NCI-H748 (cell line): Measurements from ENCODE around the gene TXNDC17.
"Not testable (repeated sequence)": the region's sequence is repeated elsewhere in the genome, so short reads cannot be mapped to it uniquely, and the experiment has no call there.

ENCODE experiments used
- DNase-seq: peaks from one replicate; lab custom pipeline; 2025; ENCODE audit not compliant: unreplicated experiment; lab: John Stamatoyannopoulos, UW

Gene TXNDC17

DNA sequence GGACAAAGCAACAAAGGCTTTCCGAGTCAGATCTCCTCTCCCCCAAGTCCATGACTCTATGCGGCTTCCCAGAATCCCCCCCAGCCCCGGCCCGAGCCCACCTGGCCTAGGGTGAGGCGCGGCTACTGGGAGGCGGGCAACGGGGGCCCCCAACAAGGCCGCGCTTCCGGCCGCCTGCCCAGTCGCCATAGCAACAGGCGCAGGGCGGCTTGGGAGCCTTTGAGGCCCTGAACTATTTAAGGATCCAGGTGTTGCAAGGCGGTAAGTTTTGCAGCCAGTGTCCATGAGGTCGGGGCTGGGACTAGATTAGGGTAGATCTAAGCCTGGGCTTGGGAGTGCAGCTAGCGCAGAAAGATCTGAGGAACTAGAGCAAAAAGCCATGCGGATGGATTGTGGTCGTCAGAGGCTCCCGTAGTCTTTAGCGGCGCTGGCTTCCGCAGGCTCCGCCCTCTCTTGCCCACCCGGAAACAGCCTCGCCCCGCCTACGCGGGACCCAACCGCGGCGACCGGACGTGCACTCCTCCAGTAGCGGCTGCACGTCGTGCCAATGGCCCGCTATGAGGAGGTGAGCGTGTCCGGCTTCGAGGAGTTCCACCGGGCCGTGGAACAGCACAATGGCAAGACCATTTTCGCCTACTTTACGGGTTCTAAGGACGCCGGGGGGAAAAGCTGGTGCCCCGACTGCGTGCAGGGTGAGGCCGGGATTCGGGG is at the start of gene TXNDC17, which contains the start of gene KIAA0753:
TXNDC17 (plus strand) TSS at position 525 of the 711 bp plus-strand sequence; CDS start at position 548, 23 bp downstream.
KIAA0753 (minus strand) TSS at position 176 of the 711 bp plus-strand sequence. CDS start 5,608 bp downstream, outside the sequence.
- peak; percentile 95 for DNase-seq

- DNase-seq = no peak
Measured at GRCh38 chr17:6591599-6592158, 49.2 kb upstream of the TXNDC17 start.

GRCh38 chr17:6592173-6592572 is 48.7 kb upstream of the TXNDC17 start:
- no peak for DNase-seq

DNA sequence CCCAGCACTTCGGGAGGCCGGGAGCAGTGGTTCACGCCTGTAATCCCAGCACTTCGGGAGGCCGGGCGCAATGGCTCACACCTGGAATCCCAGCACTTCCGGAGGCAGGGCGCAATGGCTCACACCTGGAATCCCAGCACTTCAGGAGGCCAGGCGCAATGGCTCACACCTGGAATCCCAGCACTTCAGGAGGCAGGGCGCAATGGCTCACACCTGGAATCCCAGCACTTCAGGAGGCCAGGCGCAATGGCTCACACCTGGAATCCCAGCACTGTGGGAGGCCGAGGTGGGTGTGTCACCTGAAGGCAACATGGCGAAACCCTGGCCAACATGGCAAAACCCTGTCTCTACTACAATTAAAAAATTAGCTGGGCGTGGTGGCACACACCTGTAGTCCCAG is 47.5 kb upstream of the TXNDC17 start:
- DNase-seq = not testable (repeated sequence)

- DNase-seq = no peak
Measured at GRCh38 chr17:6596081-6596480, 44.8 kb upstream of the TXNDC17 start.

- no peak for DNase-seq
Measured at GRCh38 chr17:6596511-6596910, 44.3 kb upstream of the TXNDC17 start.

DNA sequence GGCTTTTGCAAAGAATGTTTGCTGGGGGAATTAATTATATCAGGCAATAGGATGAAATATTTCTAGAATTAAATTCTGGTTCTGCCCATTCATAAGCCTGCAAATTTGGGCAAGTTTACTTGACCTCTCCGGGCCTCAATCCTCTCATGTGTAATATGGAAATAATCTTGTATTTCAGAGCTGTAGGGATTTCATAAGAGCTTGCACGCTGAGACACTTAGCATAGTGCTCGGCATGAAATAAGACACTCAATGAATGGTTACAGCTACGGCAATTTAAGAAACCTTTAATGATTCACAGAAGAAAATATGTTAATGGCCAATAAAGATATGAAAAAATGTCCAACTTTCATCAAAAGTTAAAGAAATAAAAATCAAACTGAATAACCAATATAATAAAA is 43.9 kb upstream of the TXNDC17 start:
- DNase-seq = no peak

DNA sequence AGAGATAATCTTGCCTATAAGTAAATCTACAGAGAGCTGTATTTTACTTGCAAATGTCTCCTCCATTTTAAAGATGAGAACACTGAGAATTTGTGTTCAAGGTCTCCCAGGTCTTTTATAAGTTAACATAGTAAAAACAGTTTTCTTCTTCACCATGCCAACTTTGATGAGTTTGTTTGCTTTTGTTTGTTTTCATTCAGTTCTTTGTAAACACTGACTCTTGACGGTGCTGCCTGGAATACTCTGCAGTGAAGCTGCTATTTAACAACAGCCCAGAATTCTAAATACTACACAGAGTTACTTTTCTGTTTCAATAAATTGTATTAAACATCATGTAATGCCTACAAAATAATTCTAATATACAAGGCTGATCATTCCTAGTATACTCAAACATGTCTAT is 43.1 kb upstream of the TXNDC17 start:
- DNase-seq = no peak

DNA sequence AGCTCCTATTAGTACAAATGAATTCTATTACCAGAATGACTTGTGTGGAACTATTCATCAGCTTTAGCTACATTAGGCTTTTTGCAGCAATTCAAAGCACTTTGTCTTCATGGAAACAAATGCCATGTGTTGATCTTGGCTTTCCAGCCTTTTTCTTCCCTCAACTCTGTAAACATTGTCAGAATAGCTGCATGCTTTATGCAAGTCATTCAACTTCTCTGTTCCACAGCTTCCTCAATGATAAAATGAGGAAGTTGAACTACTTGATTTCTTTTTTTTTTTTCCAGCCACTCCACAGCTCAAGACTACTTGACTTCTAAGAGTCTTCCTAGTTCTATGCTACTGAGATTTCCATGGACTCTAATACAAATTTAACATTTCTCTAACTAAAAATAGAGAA is 41.5 kb upstream of the TXNDC17 start:
- no peak for DNase-seq

DNA sequence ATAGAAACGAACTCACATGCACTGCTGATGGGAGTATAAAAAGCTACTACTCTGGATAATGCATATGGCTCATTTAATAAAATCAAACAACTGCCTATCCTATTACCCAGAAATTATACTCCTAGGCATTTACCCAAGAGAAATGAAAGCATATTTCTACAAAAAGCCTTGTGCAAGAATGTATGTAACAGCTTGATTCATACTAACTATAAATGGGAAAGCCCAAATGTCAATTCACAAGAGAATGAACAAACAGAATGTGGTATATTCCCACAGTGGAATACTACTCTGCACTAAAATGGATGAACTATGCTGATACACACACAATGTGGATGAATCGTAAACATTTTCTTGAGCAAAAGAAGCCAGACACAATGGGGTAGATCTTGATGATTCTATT is 38.7 kb upstream of the TXNDC17 start:
- no peak for DNase-seq

DNA sequence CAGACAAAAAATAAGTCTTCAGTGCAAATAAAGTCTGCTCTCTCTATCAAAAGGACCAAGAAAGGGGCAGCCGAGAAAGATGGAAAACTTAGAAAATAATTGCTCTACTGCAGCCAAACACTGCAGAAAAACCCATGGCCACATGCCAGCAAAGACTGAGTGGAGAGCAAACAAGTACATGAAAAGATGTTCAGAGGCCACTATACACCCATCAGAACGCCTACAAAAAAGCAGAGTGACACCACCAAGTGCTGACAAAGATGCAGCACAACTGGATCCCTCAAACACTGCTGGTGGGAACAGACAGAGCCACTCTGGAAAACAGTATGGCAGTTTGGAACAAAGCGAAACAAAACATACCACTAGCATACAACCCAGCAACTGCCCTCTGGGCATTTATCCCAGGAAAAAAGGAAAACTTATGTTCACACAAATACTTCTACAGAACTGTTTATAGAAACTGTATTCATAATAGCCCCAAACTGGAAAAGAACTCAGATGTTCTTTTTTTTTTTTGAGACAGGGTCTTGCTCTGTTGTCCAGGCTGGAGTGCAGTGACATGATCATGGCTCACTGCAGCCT is 37.0 kb upstream of the TXNDC17 start:
- no peak for DNase-seq

DNA sequence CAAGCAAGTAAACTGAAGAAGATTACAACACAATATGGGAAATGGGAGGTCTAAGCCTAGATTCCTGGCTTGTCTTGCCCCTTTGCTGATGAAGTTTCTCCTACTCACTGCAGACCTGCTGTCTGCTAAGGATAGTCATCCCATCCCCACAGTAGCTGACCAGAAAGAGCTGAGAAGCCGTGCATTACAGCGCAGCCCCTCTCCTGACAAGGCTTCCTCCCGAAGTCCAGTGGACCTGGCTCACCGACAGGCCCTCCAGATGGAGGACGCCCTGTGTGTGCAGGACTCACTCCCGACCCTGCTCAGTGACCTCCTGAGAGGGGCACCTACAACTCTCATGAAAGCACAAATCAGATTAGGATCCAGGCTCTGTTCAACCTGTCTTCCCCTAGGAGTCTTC is 35.7 kb upstream of the TXNDC17 start:
- DNase-seq = no peak

- no peak for DNase-seq
Measured at GRCh38 chr17:6608321-6608720, 32.5 kb upstream of the TXNDC17 start.

- DNase-seq = no peak
Measured at GRCh38 chr17:6610011-6610410, 30.8 kb upstream of the TXNDC17 start.

- DNase-seq = no peak
Measured at GRCh38 chr17:6611231-6611630, 29.6 kb upstream of the TXNDC17 start.

GRCh38 chr17:6623941-6624340 is 16.9 kb upstream of the TXNDC17 start:
- no peak for DNase-seq

- DNase-seq = no peak
Measured at GRCh38 chr17:6626616-6627015, 14.2 kb upstream of the TXNDC17 start.

GRCh38 chr17:6627019-6627418 is 13.8 kb upstream of the TXNDC17 start:
- no peak for DNase-seq

DNA sequence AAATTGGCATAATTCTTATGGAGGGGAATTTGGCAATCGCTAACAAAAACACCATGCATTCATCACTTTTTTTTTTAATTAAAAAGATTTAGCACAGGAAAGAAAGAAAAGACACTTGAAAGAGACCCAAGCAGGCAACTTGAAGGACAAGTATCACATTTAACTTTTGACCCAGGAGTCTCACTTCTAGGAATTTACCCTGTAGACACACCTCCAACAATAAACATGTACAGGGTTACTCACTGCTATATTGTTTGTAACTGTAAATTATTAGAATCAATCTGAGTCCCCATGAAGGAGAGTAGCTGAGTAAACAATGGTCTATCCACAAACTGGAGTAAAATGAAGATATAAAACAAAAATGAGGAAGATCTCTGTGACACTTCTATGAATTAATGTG is 10.5 kb upstream of the TXNDC17 start:
- no peak for DNase-seq

DNA sequence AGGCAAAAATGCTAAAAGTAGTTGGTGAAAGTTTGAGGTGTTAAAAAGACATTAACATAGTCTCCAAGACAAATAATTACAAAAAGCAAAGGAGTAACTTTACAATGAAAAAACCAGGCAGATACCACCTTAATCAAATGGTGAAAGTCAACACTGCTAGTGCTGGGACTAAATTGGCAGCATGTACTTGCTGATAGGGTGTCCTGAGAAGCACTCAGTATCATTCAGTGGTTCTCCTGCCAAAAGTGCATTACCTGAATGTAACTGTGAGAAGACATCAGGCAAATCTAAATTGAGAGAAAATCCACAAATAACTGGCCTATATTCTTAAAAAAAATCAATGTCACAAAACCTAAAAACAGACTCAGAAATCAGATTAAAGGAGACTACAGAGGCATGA is 8.3 kb upstream of the TXNDC17 start:
- DNase-seq = no peak

GRCh38 chr17:6633263-6633662 is 7.6 kb upstream of the TXNDC17 start:
- no peak for DNase-seq

- DNase-seq = no peak
Measured at GRCh38 chr17:6636105-6636504, 4.8 kb upstream of the TXNDC17 start.
